HG03039 (cell line): ENCODE results near the gene GTPBP8.

ENCODE experiments used
- ATAC-seq: cut with Tn5 transposase; IDR thresholded peaks from one replicate; pipeline ENCODE4 v1.9.1; 2021; ENCODE audit warnings: mild to moderate bottlenecking, moderate library complexity; ENCODE audit not compliant: unreplicated experiment

Gene GTPBP8

GRCh38 chr3:112990672-112991602 lies at the start of gene GTPBP8:
TSS of gene GTPBP8 (plus strand) at chr3:112990984. CDS start at chr3:112991000, 16 bp downstream.
- peak; percentile 92 for ATAC-seq

DNA sequence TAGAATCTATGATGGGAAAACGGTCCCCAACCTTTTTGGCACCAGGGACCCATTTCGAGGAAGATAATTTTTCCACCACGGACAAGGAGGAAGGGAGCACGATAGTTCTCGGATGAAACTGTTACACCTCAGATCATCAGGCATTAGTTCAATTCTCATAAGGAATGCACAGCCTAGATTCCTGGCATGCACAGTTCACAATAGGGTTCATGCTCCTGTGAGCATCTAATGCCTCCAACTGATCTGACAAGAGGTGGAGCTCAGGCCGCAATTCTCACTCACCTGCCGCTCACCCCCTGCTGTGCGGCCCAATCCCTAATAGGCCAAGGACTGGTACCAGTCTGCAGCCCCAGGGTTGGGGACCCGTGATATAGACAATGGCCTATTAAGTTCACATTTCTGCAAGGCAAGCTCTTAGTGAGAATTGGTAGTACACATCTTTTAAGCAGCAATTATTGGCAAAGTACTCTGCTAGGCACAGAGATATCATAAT lies 42.4 kb upstream of the GTPBP8 start:
- ATAC-seq: no peak

DNA sequence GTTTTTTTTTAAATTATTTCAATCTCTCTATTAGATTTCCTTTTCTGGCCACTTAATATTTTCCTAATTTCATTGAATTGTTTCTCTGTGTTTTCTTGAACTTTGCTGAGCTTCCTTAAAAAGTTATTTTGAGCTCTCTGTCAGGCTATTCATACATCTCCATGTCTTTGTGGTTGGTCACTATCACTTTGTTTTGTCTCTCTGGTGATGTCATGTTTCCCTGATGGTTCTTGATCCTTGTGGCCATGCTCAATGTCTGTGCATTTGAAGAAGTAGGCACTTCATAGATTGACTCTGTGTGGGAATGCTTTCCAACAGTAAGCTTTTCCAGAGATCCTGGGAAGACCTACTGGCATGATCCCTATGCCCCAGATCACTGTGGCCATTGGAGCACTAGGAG lies 34.4 kb upstream of the GTPBP8 start:
- no peak for ATAC-seq

- no peak for ATAC-seq
Measured at GRCh38 chr3:112958811-112959560, 31.8 kb upstream of the GTPBP8 start.

DNA sequence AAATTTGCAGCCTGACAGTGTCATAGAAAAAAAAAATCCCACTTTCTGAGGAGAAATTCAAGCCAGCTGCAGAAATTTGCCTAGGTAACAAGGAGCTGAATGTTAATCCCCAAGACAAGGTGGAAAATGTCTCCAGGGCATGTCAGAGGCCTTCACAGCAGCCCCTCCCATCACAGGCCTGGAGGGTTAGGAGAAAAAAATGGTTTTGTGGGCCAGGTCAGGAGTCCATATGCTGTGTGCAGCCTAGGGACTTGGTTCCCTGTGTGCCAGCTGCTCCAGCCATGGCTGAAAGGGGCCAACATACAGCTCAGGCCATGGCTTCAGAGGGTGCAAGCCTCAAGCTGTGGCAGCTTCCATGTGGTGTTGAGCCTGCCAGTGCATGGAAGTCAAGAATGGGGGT lies 27.1 kb upstream of the GTPBP8 start:
- no peak for ATAC-seq

DNA sequence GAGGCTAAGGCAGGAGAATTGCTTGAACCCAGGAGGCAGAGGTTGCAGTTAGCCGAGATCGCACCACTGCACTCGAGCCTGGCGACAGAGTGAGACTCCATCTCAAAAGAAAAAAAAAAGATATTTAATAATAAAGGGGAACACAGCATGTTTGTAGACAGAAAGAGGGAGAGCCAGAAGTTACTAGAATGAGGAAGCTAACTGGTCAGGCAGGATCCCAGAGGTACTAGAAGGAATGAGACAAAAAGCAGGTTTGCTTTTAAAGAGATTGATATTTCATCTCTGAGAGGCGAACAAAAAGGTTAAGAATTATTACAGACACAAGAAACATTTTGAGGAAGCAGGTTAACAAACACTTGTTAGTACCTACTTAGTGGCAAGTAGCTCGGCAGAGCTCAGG lies 25.1 kb upstream of the GTPBP8 start:
- ATAC-seq: no peak

GRCh38 chr3:112966633-112967032 lies 24.2 kb upstream of the GTPBP8 start:
- no peak for ATAC-seq

DNA sequence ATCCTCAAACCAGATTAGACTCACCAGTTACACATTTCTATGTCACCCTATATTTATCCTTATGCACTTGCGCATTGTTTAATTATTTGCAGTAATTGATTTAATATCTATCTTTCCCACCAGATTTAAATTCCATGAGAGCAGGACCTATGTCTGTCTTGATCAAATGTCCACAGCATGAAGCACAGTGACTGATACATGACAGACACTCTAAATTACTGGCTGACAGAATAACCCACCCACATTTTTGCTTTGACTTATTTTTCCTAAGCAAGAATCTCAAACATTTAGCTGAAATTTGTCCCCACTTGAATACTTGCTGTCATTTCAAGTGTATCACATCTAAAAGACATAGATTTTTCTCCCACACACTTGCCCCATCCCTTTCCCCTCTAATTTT lies 23.4 kb upstream of the GTPBP8 start:
- ATAC-seq: no peak

GRCh38 chr3:112967828-112968227 lies 23.0 kb upstream of the GTPBP8 start:
- ATAC-seq: no peak

DNA sequence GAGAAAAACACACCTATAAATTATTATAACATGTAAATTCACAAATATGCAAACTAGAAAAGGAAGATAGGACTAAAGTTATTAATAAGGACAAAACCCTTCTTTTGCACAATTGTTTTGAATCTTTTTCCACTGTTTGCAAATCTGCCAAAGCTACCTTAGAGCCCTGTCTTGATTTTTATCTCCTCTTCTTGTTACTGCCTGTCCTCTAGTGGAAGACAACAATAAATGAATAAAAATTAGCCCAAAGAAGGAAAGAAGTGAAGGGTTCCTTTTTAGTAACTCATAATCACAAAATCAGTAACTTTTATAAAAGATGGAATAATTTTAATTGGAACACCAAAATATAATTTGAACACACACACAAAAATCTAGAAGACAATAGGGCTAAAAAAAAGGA lies 18.6 kb upstream of the GTPBP8 start:
- ATAC-seq: no peak

- peak; percentile 83 for ATAC-seq
Measured at GRCh38 chr3:112973325-112974177, 17.2 kb upstream of the GTPBP8 start.

- peak; percentile 21 for ATAC-seq
Measured at GRCh38 chr3:112974178-112974517, 16.6 kb upstream of the GTPBP8 start.

DNA sequence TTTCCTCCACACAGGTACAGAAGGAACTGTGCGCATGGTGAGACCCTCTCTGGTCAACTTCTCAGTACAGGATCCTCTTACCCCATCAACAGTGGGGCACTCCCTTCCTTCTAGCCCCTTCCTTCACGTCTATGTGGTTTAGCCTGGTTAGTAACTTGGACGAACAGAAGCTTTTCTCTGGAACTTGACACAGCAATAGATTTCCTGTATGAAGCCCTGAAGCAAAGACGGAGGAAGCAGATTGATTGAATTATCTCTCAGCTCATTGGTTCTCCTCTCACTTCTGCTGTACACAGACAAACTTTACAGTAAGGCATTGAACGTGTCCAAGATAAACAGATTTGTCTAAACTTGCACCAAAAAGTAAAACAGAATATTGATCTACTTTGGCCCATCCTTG lies 15.9 kb upstream of the GTPBP8 start, which contains the start of gene CD200R1:
CD200R1 (minus strand) TSS at position 210 of the 400 bp plus-strand sequence. CDS start 246 bp downstream, outside the sequence.
- no peak for ATAC-seq

DNA sequence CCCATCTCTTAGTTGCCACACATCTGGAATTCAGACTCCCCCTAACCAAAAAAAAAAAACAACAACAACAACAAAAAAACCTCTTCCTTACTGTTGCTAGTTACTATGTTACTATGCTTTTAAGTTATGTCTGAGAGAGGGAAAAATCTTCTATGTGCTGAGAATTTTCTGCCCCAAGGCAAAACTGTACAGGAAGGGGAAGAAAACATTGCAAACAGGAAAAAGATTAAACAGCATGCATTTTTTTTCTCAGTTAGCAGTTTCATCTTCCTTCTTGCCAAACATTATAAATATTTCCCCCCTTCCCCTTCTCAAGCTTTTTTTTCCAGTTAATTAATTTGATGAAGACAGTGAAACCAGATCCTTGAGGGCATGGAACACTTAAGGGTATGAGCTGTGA lies 14.8 kb upstream of the GTPBP8 start:
- ATAC-seq: no peak

DNA sequence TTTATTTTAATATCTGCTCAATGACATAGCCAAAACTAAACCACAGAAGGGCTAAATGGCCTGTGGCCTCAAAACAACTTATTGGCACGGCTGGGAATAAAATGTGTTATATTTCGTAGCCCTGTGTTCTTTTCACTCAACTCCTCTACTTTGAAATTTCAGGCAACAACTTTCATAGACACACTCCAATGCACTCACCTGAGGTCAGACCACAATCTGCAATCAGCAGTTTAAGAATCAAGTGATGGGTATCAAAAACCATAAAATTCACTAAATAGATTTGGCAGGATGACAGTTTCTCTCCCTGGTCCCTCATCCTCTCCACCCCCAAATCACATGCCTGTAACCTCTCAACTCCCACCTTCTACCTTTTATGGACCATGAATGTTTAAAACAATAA lies 13.8 kb upstream of the GTPBP8 start:
- no peak for ATAC-seq

GRCh38 chr3:112979244-112979832 lies 11.4 kb upstream of the GTPBP8 start:
- ATAC-seq: no peak

DNA sequence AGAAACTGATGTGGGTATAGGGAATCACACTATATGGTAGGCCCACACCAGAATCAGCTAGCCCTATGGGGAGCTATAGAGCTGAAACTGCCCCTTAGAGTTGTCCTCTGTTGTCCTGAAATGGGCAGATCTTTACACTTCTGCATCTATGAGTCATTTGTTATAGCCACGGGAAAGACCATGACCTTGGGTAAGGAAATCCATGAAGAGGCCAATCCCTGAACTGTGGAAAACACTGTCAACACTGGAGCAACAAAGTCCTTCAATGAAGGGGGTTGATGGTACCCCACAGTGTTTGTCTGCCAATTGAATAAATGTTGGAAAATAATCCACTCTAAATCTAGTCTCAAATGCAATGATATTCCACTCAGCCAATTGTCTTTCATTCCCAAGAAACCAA lies 10.7 kb upstream of the GTPBP8 start:
- ATAC-seq: no peak

GRCh38 chr3:112982710-112983109 lies 8.1 kb upstream of the GTPBP8 start:
- no peak for ATAC-seq

DNA sequence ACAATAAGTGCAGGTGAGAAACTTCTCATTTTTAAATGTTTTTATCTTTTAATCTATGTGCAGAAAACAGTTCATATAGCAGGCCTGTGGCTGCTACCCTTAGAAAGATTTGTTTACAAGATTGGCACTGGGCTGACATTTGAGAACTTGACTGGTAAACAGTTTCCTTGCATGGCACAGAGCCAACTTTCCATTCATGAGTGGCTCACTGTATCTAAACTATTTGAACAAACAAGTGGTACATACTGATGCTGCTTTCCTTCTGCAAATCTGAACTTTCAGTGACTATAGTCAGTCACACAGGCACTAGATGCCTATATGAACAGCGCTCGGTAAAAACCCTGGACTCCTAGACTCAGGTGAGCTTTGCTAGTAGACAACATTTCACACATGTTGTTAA lies 6.3 kb upstream of the GTPBP8 start:
- ATAC-seq: no peak

DNA sequence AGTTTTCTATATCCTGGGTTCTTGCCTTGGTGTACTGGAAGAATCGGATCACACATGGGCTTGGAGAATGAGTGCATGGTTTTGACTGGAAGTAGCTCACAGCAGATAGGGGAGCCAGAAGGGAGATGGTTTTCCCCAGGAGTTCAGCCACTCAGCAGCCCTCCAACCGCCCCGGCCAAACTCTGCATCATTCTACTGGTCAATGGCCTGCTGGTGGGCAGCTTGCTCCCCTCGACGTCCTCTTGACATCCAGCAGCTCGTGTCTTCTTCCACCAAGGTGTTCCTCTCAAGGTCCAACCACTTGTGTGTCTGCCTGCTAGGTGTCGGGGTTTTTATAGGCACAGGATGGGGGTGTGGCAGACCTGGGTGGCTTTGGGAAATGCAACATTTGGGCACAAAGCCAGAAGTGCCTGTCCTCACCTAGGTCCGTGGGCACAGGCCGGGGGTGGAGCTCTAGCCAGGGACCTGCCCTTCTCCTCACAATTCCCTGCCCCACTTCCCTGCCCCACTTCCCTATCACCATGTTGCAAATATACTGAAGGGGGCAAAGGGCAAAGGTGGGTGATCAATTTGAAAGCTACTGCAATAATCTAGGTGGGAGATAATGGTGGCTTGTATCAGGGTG lies 3.0 kb upstream of the GTPBP8 start:
- no peak for ATAC-seq
